ENCODE results near the gene LRP8. TPM values are rescaled to one million over a fixed set of nuclear protein-coding genes. Genes with fewer than 3 reads are reported as not detected.

LRP8 gene
- total RNA-seq, 1 experiment from 2014 or later = 28.6 TPM

DNA sequence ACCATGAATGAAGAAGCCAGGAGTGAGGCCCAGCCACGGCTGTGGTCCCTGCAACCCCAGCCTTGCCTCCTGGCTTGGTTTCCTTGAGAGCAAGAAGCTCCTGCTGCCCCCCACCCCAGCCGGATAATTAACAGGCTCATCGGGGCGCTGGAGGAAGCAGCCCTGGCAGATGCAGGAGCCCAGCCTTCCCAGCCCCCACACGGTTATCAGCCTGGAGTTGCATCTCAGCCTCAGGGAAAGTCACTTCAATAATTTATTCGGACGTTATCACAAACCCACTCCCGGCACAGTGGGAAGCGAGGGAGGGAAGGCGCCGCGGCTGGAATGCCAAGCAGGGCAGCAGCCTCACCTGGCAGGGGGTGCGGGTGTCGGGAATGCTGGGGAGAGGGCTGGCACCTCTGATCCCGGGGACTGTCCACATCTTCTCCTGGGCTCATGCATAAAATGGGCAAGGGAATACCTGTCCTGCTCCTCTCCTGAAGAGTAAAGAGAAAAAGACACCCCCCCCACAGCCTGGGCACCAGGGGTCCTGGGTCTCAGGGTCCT lies 43.3 kb upstream of the LRP8 start:
- Histone ChIP-seq H3K9me3 (ENCODE audit: control insufficient read depth, insufficient read depth, low read depth, low read length) (no peaks in the 10 kb centered on the region), H3K27ac (ENCODE audit: low read length) (no peak overlapping the region), H3K27me3 (ENCODE audit: control insufficient read depth, insufficient read depth, low read length) (no peaks in the 10 kb centered on the region), H3K36me3 (ENCODE audit: control insufficient read depth, insufficient read depth, low read length) (no peaks in the 10 kb centered on the region), H3K4me1 (ENCODE audit: control insufficient read depth, insufficient read depth, low read length) (no peaks in the 10 kb centered on the region), H3K4me3 (ENCODE audit: low read depth in 2 of 2, low read length in 2 of 2) (no peak overlapping the region)
- in situ Hi-C loops (cut with HindIII; ENCODE audit: low pct_unique_long_range_greater_than_20kb, low sequenced_read_pairs) (no loop called here), intact Hi-C loops (cut with micrococcal nuclease; ENCODE audit: unreplicated experiment) (no loop called here)
- DNase-seq (ENCODE audit: low read depth, low spot score) (no peak), ATAC-seq (no peak)
- no TSS peak for BruUV-seq (replicated peaks)
- POLR2A ChIA-PET = no interaction called here
- CTCF ChIA-PET = no interaction called here
- TF ChIP-seq POLR2AphosphoS5 (IDR thresholded peaks at IDR 0.05; ENCODE audit: low read depth, low read length) = no peak
- TF ChIP-seq, protein P1, sequence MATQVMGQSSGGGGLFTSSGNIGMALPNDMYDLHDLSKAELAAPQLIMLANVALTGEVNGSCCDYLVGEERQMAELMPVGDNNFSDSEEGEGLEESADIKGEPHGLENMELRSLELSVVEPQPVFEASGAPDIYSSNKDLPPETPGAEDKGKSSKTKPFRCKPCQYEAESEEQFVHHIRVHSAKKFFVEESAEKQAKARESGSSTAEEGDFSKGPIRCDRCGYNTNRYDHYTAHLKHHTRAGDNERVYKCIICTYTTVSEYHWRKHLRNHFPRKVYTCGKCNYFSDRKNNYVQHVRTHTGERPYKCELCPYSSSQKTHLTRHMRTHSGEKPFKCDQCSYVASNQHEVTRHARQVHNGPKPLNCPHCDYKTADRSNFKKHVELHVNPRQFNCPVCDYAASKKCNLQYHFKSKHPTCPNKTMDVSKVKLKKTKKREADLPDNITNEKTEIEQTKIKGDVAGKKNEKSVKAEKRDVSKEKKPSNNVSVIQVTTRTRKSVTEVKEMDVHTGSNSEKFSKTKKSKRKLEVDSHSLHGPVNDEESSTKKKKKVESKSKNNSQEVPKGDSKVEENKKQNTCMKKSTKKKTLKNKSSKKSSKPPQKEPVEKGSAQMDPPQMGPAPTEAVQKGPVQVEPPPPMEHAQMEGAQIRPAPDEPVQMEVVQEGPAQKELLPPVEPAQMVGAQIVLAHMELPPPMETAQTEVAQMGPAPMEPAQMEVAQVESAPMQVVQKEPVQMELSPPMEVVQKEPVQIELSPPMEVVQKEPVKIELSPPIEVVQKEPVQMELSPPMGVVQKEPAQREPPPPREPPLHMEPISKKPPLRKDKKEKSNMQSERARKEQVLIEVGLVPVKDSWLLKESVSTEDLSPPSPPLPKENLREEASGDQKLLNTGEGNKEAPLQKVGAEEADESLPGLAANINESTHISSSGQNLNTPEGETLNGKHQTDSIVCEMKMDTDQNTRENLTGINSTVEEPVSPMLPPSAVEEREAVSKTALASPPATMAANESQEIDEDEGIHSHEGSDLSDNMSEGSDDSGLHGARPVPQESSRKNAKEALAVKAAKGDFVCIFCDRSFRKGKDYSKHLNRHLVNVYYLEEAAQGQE (IDR thresholded peaks at IDR 0.05; ENCODE audit: insufficient read depth in 1 of 2, low read depth in 2 of 2, low read length in 1 of 2) = no peak
- TF ChIP-seq TCF7L2 (IDR thresholded peaks at IDR 0.05; ENCODE audit: low read depth, low read length) = no peak
- TF ChIP-seq CTCF (IDR thresholded peaks at IDR 0.05) = no peak
- TF ChIP-seq SIN3A (IDR thresholded peaks at IDR 0.05; ENCODE audit: borderline replicate concordance, insufficient read depth, low read depth, low read length) = no peak

DNA sequence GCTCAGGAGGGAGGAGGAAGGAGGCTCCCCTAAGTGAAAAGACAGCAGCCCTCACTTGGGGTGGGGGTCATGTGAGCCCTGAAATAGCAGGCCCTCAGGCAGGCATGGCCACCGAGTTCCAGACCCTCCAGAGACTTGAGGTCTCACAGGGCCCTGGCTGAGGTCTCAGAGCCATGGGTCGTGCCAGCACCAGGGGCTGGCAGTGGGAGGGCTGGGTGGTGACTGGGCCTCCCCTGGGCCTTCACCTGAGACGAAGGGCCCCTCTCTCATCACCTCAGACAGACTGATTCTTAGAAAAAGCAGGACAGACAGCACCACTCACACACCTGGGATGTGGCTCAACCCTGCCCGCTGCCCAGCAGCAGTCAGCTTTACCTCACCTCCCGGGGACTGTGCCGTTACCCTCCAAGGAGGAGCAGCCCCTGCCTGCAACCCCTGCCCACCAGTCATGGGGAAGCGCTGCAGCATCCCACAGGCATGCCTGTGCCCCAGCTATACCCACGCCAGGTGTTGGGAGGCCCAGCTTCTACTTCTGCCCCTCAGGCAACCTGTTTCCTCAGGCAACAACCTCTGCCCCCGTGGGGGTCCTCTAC lies 42.6 kb upstream of the LRP8 start:
- in situ Hi-C loops (cut with HindIII; ENCODE audit: low pct_unique_long_range_greater_than_20kb, low sequenced_read_pairs) (no loop called here), intact Hi-C loops (cut with micrococcal nuclease; ENCODE audit: unreplicated experiment) (no loop called here)
- no TSS peak for BruUV-seq (replicated peaks)
- no peak overlapping the region for H3K27ac ChIP-seq (ENCODE audit: low read length)
- no peak for TF ChIP-seq TCF7L2 (IDR thresholded peaks at IDR 0.05; ENCODE audit: low read depth, low read length)
- no peak for TF ChIP-seq CTCF (IDR thresholded peaks at IDR 0.05)
- TF ChIP-seq, protein P1 (IDR thresholded peaks at IDR 0.05; ENCODE audit: insufficient read depth in 1 of 2, low read depth in 2 of 2, low read length in 1 of 2) = no peak
- no peak for TF ChIP-seq POLR2AphosphoS5 (IDR thresholded peaks at IDR 0.05; ENCODE audit: low read depth, low read length)
- no peak for TF ChIP-seq SIN3A (IDR thresholded peaks at IDR 0.05; ENCODE audit: borderline replicate concordance, insufficient read depth, low read depth, low read length)
- no peak overlapping the region for H3K4me3 ChIP-seq (ENCODE audit: low read depth in 2 of 2, low read length in 2 of 2)
- H3K9me3 ChIP-seq (ENCODE audit: control insufficient read depth, insufficient read depth, low read depth, low read length) = no peaks in the 10 kb centered on the region
- ChIA-PET POLR2A (no interaction called here), CTCF (no interaction called here)
- no peaks in the 10 kb centered on the region for H3K36me3 ChIP-seq (ENCODE audit: control insufficient read depth, insufficient read depth, low read length)
- no peaks in the 10 kb centered on the region for H3K27me3 ChIP-seq (ENCODE audit: control insufficient read depth, insufficient read depth, low read length)
- ATAC-seq (no peak), DNase-seq (ENCODE audit: low read depth, low spot score) (no peak)
- no peaks in the 10 kb centered on the region for H3K4me1 ChIP-seq (ENCODE audit: control insufficient read depth, insufficient read depth, low read length)
